HepG2 (cell line): ENCODE measurements around the gene CYTH2. TPM values are rescaled to one million over a fixed set of nuclear protein-coding genes. Genes with fewer than 3 reads are reported as not detected.

Source experiments
- ATAC-seq: fragments of 200-7000 bp; cut with Tn5 transposase; 3 replicates; pipeline ENCODE4 v1.9.1; 2020; ENCODE audit warnings: mild to moderate bottlenecking, moderate library complexity
- BruUV-seq: library from RNA; stranded (reverse); fragments of 400-500 nt; replicated peaks from 2 replicates; lab custom pipeline; 2021; lab: Mats Ljungman, UMichigan
- CTCF ChIA-PET: fragments of 300-600 bp; formaldehyde crosslinking; extraction: SDS; loops from one replicate; lab custom pipeline; 2021; ENCODE audit warnings: low total read pairs, inconsistent platforms, low intra/inter-chr PET ratio; lab: Yijun Ruan, JAX
- POLR2A ChIA-PET: fragments of 350-600 bp; sonication (Branson Sonifier 250); formaldehyde crosslinking; loops from one replicate; lab custom pipeline; 2020; ENCODE audit warnings: antibody characterized with exemption, inconsistent platforms; lab: Yijun Ruan, JAX
- DNase-seq: peaks from one replicate; pipeline ENCODE4 v3.0.0-alpha.2; 2015; ENCODE audit warnings: low spot score
- FAIRE-seq: peaks from 3 replicates; lab custom pipeline; 2011; peaks lifted over from hg19 to GRCh38; lab: Jason Lieb, UNC
- H2AFZ ChIP-seq: one replicate; pipeline ENCODE4 v1.6.1; 2011; ENCODE audit warnings: low read length, inconsistent platforms
- H3K27ac ChIP-seq: fragments of 300-600 bp; 3 replicates; pipeline ENCODE4 v1.8.0; 2011; ENCODE audit warnings: mixed run types, mild to moderate bottlenecking, mixed read lengths, low read length, inconsistent platforms; ENCODE audit not compliant: insufficient read depth; ENCODE audit errors: extremely low read length
- H3K27me3 ChIP-seq, 2 experiments: fragments of 200-600 bp in 1 of 2; 2 replicates in 1 of 2; 3 replicates in 1 of 2; pipeline versions ENCODE4 v1.6.0 to v1.8.0; 2011; ENCODE audit warnings: low read length in 2 of 2, mild to moderate bottlenecking in 2 of 2, moderate library complexity in 2 of 2, inconsistent platforms in 1 of 2; ENCODE audit not compliant: insufficient read depth in 2 of 2, control insufficient read depth in 1 of 2
- H3K36me3 ChIP-seq, 2 experiments: fragments of 200-600 bp in 1 of 2; replicated peaks in 1 of 2; 2 replicates in 1 of 2; 3 replicates in 1 of 2; pipeline versions ENCODE4 v1.5.1 to v1.8.0; 2011; ENCODE audit warnings: low read length in 2 of 2, inconsistent platforms in 1 of 2; ENCODE audit not compliant: insufficient read depth in 2 of 2, control insufficient read depth in 1 of 2
- H3K4me1 ChIP-seq: 2 replicates; pipeline ENCODE4 v1.5.1; 2012; ENCODE audit warnings: low read length, inconsistent platforms; ENCODE audit not compliant: insufficient read depth
- H3K4me2 ChIP-seq: 2 replicates; pipeline ENCODE4 v1.6.0; 2011; ENCODE audit warnings: low read depth, low read length, inconsistent platforms
- H3K4me3 ChIP-seq, 3 experiments: fragments of 200-600 bp in 1 of 3; sonication (generic), shearing (Covaris generic) in 1 of 3; replicated peaks in 1 of 3; 2 replicates each; pipeline ENCODE4 v1.5.1; 2011 to 2016; ENCODE audit warnings: low read length in 3 of 3, inconsistent platforms in 2 of 3, low read depth in 2 of 3, mild to moderate bottlenecking in 2 of 3, control low read depth in 1 of 3, mixed read lengths in 1 of 3; ENCODE audit not compliant: insufficient read depth in 1 of 3
- H3K79me2 ChIP-seq: one replicate; pipeline ENCODE4 v1.6.1; 2011; ENCODE audit warnings: low read length, inconsistent platforms; ENCODE audit not compliant: insufficient read depth
- H3K9ac ChIP-seq: 2 replicates; pipeline ENCODE4 v1.6.0; 2011; ENCODE audit warnings: mild to moderate bottlenecking, low read depth, low read length, inconsistent platforms; ENCODE audit not compliant: insufficient read depth
- H3K9me3 ChIP-seq: 2 replicates; pipeline ENCODE4 v1.5.1; 2012; ENCODE audit warnings: mild to moderate bottlenecking, low read length
- H4K20me1 ChIP-seq: 2 replicates; pipeline ENCODE4 v1.6.0; 2011; ENCODE audit warnings: inconsistent platforms, mild to moderate bottlenecking, low read length, moderate library complexity; ENCODE audit not compliant: insufficient read depth
- CREB1 ChIP-seq, 2 experiments: fragments of 450-650 bp in 1 of 2; IDR thresholded peaks; 2 replicates each; pipeline ENCODE4 v1.6.1; 2016 to 2017; ENCODE audit warnings: control low read depth in 1 of 2, mild to moderate bottlenecking in 1 of 2, missing compliant biosample characterization in 1 of 2, missing genetic modification characterization in 1 of 2
- GATAD1 ChIP-seq: IDR thresholded peaks from 2 replicates; pipeline ENCODE4 v1.6.1; 2016; ENCODE audit warnings: missing genetic modification reagents, missing compliant biosample characterization
- KLF13 ChIP-seq: sonication (generic); formaldehyde crosslinking; IDR thresholded peaks from 2 replicates; pipeline ENCODE4 v1.4.0; 2020; ENCODE audit warnings: mild to moderate bottlenecking, missing genetic modification reagents
- MAX ChIP-seq: IDR thresholded peaks from 2 replicates; pipeline ENCODE4 v1.6.1; 2012; ENCODE audit warnings: inconsistent platforms
- MNT ChIP-seq: fragments of 450-650 bp; IDR thresholded peaks from 2 replicates; pipeline ENCODE4 v1.6.1; 2016
- NFE2L2 ChIP-seq: fragments of 150-350 bp; IDR thresholded peaks from 2 replicates; pipeline ENCODE4 v1.6.1; 2014; ENCODE audit warnings: low read length
- NR2F6 ChIP-seq, 2 experiments: IDR thresholded peaks; 2 replicates each; pipeline ENCODE4 v1.6.1; 2016; ENCODE audit warnings: antibody characterized with exemption in 1 of 2, mild to moderate bottlenecking in 1 of 2
- NRL ChIP-seq: sonication (generic); formaldehyde crosslinking; IDR thresholded peaks from 2 replicates; pipeline ENCODE4 v1.5.0; 2020; ENCODE audit warnings: missing genetic modification reagents, mild to moderate bottlenecking, moderate library complexity, borderline replicate concordance
- RAD51 ChIP-seq: fragments of 450-650 bp; IDR thresholded peaks from 2 replicates; pipeline ENCODE4 v1.6.1; 2016; ENCODE audit warnings: borderline replicate concordance
- REL ChIP-seq: sonication (generic); formaldehyde crosslinking; conservative IDR thresholded peaks from 2 replicates; pipeline ENCODE4 v1.8.0; 2022; ENCODE audit warnings: mild to moderate bottlenecking, missing genetic modification reagents, moderate library complexity
- ZNF34 ChIP-seq: sonication (generic); formaldehyde crosslinking; IDR thresholded peaks from 2 replicates; pipeline ENCODE4 v1.4.0; 2020; ENCODE audit warnings: mild to moderate bottlenecking, missing genetic modification reagents, borderline replicate concordance
- ZNF672 ChIP-seq: sonication (generic); formaldehyde crosslinking; IDR thresholded peaks from 2 replicates; pipeline ENCODE4 v1.8.1; 2022; ENCODE audit warnings: missing genetic modification reagents
- WGBS: methylation state at CpG from one replicate; pipeline ENCODE4 v1.1.6; 2017; ENCODE audit warnings: low lambda C conversion rate; 5-methylcytosine and 5-hydroxymethylcytosine counted together
- in situ Hi-C: cut with HindIII; loops from 2 replicates; pipeline ENCODE4 v1.10.0; 2017; ENCODE audit warnings: low pct_unique_long_range_greater_than_20kb; ENCODE audit not compliant: extremely low pct_ligation_motif_present
- intact Hi-C: fragments of 100-400 bp; cut with micrococcal nuclease; formaldehyde crosslinking; loops from one replicate; pipeline ENCODE4 v1.10.0; 2022; ENCODE audit not compliant: unreplicated experiment
- polyA plus RNA-seq, 8 experiments: library from polyadenylated mRNA; depleted of rRNA in 3 of 8; stranded (reverse) in 7 of 8; unstranded in 1 of 8; fragments of >200 nt; fragmentation: Illumina TruSeq in 4 of 8; extraction: Trizol in 4 of 8; gene quantifications; 2 replicates each; pipeline versions ENCODE4 v1.2.1 to v1.2.3, GENCODE V29; 2011 to 2016; ENCODE audit warnings: low read depth in 4 of 8, missing spikeins in 1 of 8, mixed read lengths in 1 of 8; ENCODE audit not compliant: insufficient read depth in 1 of 8
- total RNA-seq, 5 experiments: library from RNA; depleted of rRNA; stranded (reverse); fragments of >200 nt; fragmentation: Illumina TruSeq; extraction: Trizol; gene quantifications; 2 replicates each; pipeline ENCODE4 v1.2.3, GENCODE V29; 2016; ENCODE audit warnings: low read depth in 1 of 5
- TF ChIP-seq, protein P1 (sequence below): sonication (generic); formaldehyde crosslinking; IDR thresholded peaks from 2 replicates; pipeline ENCODE4 v1.8.0; 2023; ENCODE audit warnings: mild to moderate bottlenecking, missing genetic modification reagents

Gene CYTH2
- total and polyA plus RNA-seq, 2 of the 13 experiments (the other 11 are each of a cell fraction or from before 2014, with no cell fraction given), result 16.5 to 39.3 TPM

DNA sequence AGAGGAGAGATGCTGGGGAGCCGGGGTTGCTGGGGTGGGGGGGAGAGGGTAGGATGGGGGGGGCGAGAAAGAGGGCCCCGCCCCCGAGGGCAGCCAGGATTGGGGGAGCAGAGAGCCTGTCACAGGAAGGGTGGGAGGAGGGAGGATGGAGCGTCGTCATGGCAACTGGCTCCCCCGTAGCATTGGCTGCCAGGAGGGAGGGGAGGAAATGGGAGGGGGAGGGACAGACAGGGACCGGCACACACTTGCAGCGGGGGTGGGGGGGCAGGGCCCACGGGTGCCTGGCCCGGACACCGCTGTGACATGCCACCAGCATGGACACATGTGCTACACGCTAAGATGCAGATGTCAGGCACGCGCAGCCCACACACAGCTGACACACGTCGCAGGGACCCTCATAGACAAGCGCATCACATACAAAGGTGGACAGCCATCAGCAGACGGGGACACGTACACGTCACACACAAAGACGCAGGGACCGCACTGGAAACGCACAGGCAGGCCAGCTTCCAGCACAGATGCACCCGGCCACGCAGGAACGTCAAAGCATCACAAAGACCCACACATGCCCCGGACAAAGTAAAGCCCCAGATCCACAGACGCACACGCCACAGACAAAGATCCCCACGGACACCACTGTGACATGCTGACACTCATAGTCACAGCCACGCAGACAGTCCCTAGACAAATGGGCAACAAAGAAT is 42.8 kb downstream of the CYTH2 start, which contains the start of gene LMTK3:
LMTK3 (minus strand) TSS at position 36 of the 704 bp plus-strand sequence. CDS start 259 bp downstream, outside the sequence.
- BruUV-seq, result no TSS peak
- DNase-seq, result no peak
- Histone ChIP-seq H3K9ac (no peak within 1 kb of the TSS), H3K4me2 (no peak within 1 kb of the TSS; the same call in 1 of the 2 replicates), H3K36me3 (no peaks in the 10 kb centered on the region), H3K4me3 (no peak within 1 kb of the TSS), H4K20me1 (no peaks in the 10 kb centered on the region), H3K79me2 (no peaks in the 10 kb centered on the region), H3K27ac (no peak within 1 kb of the TSS), H3K27me3 (peaks cover 7 to 39% of the 10 kb centered on the region in 2 experiments; a peak in 4 of 5 replicates), H3K9me3 (no peaks in the 10 kb centered on the region), H3K4me1 (peaks cover 27% of the 10 kb centered on the region), H2AFZ (no peak within 1 kb of the TSS)
- intact Hi-C loops, result no loop called here
- FAIRE-seq, result no peak
- CTCF ChIA-PET, result no interaction called here
- no peak for ATAC-seq
- in situ Hi-C loops, result no loop called here
- POLR2A ChIA-PET, result no interaction called here
- 10% methylated on average over 8 of the region's 32 CpGs for WGBS
- TF ChIP-seq NR2F6 (IDR thresholded peaks at IDR 0.05) (no peak), NR2F6 (CRISPR knock-in tag; IDR thresholded peaks at IDR 0.05) (no peak), NRL (CRISPR knock-in tag) (0 out of 2 replicates have a peak, but pooled peaks have one; percentile 25), CREB1 (IDR thresholded peaks at IDR 0.05) (0 out of 2 replicates have a peak, but pooled peaks have one; percentile 28), CREB1 (CRISPR knock-in tag; IDR thresholded peaks at IDR 0.05) (no peak)

DNA sequence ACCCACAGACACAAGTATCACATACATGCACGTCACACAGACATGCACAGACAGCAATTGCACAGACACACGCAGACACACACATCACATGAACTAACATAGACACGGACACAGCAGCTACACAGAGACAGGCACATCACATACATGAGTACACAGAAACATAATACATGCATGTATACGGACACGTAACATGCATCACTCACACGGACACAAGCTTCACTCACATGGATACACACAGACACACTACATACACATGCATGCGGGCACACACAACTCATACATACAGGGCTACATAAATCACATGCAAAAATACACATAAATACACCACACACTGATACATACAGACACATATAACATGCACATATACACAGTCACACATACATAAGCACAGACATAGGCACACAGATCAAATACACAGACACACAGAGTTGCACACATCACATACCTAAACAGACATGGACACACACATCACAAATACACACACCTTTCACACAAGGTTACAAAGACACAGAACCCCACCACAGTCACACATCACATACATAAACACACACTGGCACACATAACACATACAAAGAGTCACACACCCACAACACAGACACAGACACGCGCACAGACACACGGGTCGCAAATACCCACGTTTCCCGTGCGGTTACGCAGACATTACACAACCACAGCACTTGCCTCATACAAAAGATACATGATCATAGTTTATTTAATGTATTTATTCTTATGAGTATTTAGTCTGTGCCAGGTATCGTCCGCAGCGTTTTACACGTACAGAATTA is 43.5 kb downstream of the CYTH2 start:
- in situ Hi-C loops (no loop called here), intact Hi-C loops (no loop called here)
- Histone ChIP-seq H3K79me2 (no peaks in the 10 kb centered on the region), H3K9ac (no peak overlapping the region), H4K20me1 (no peaks in the 10 kb centered on the region), H2AFZ (no peak overlapping the region), H3K36me3 (no peaks in the 10 kb centered on the region), H3K27me3 (peaks cover 7 to 38% of the 10 kb centered on the region in 2 experiments; a peak in 4 of 5 replicates), H3K27ac (no peak overlapping the region), H3K9me3 (no peaks in the 10 kb centered on the region), H3K4me3 (peak overlapping the region; percentile 68 to 84 (median 72); a peak in 4 of 6 replicates), H3K4me2 (peak overlapping the region; percentile 84), H3K4me1 (peaks cover 30% of the 10 kb centered on the region)
- no peak for DNase-seq
- BruUV-seq, result no TSS peak
- FAIRE-seq, result no peak
- 35% methylated on average over 19 of the region's 19 CpGs for WGBS
- ChIA-PET POLR2A (no interaction called here), CTCF (no interaction called here)
- ATAC-seq, result no peak
- TF ChIP-seq RAD51 (0 out of 2 replicates have a peak, but pooled peaks have one; percentile 22), MNT (0 out of 2 replicates have a peak, but pooled peaks have one; percentile 16), REL (CRISPR knock-in tag) (peak; percentile 43; the same call in 1 of the 2 replicates), GATAD1 (CRISPR knock-in tag) (0 out of 2 replicates have a peak, but pooled peaks have one; percentile 1), ZNF34 (CRISPR knock-in tag) (0 out of 2 replicates have a peak, but pooled peaks have one; percentile 39), MAX (no peak), ZNF672 (peak; percentile 30; the same call in 1 of the 2 replicates), NFE2L2 (no peak), KLF13 (CRISPR knock-in tag) (no peak)
- TF ChIP-seq, protein P1, sequence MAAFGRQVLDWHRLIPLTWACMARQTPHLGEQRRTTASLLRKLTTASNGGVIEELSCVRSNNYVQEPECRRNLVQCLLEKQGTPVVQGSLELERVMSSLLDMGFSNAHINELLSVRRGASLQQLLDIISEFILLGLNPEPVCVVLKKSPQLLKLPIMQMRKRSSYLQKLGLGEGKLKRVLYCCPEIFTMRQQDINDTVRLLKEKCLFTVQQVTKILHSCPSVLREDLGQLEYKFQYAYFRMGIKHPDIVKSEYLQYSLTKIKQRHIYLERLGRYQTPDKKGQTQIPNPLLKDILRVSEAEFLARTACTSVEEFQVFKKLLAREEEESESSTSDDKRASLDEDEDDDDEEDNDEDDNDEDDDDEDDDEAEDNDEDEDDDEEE (CRISPR knock-in tag), result no peak
